Mesenteric fat pad (tissue), 1 donor: ENCODE data around the gene WDR44. TPM values are rescaled to one million over a fixed set of nuclear protein-coding genes. Genes with fewer than 3 reads are reported as not detected.
"Not testable (repeated sequence)": the region's sequence is repeated elsewhere in the genome, so short reads cannot be mapped to it uniquely, and the experiment has no call there.

ENCODE experiments used
- DNase-seq: peaks from one replicate; pipeline ENCODE4 v3.0.0-alpha.2; 2020; ENCODE audit warnings: low spot score
- microRNA-seq: library from miRNA; unstranded; fragments of <30 nt; microRNA quantifications from one replicate; pipeline ENCODE4 v1.2.0, GENCODE V29; 2020; ENCODE audit warnings: borderline number of aligned reads
- total RNA-seq: library from RNA; stranded (reverse); fragmentation: NEBNext Ultra II Directional; extraction: Animal tissue kit (Norgen Biotek cat#: 25700); gene quantifications from one replicate; pipeline ENCODE4 v1.2.1, GENCODE V29; 2021
- donor health status: DM: yes; HTN: yes; CAD: no.

WDR44 gene
- total RNA-seq, 1 donor from 2014 or later, result 15.3 TPM

DNA sequence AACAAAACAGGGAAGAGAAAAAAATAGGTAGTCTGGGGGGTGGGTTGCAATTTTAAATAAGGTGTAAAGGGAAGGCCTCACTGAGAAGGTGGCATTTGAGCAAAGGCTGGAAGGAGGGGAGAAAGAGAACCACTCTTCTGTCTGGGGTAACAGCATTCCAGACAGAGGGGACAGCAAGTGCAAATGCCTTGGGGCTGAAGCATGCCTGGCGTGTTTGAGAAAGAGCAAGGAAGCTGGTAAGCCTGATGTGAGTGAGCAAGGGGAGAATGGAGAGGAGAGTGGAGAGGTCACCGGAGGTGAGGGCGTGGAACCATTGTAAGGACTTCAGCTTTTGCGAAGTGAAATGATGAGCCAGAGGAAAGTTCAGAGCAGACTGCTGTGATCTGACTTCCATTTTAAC lies 130.0 kb downstream of the WDR44 start:
- no peak for DNase-seq

DNA sequence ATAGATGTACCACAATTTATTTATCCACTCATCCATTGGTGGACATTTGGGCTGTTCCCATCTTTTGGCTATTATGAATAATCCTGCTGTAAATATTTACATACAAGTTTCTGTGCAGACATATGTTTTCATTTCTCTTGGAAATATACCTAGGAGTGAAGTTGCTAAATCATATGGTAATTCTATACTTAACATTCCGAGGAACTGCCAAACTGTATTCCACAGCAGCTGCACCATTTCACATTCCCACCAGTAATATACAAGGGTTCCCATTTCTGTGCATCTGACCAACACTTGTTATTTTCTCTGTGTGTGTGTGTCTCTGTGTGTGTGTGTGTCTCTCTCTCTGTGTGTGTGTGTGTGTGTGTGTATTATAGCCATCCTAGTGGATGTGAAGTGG lies 134.3 kb downstream of the WDR44 start:
- DNase-seq, result no peak

DNA sequence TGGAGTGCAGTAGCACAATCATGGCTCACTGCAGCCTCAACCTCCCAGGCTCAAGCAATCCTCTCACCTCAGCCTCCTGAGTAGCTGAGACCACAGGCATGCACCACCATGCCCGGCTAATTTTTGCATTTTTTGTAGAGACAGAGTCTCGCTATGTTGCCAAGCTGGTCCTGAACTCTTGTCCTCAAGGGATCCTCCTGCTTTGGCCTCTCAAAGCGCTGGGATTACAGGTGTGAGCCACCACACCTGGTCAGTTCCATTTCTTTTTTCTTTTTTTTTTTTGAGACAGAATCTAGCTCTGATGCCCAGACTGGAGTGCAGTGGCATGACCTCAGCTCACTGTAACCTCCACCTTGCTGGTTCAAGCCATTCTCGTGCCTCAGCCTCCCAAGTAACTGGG lies 136.5 kb downstream of the WDR44 start:
- not testable (repeated sequence) for DNase-seq

DNA sequence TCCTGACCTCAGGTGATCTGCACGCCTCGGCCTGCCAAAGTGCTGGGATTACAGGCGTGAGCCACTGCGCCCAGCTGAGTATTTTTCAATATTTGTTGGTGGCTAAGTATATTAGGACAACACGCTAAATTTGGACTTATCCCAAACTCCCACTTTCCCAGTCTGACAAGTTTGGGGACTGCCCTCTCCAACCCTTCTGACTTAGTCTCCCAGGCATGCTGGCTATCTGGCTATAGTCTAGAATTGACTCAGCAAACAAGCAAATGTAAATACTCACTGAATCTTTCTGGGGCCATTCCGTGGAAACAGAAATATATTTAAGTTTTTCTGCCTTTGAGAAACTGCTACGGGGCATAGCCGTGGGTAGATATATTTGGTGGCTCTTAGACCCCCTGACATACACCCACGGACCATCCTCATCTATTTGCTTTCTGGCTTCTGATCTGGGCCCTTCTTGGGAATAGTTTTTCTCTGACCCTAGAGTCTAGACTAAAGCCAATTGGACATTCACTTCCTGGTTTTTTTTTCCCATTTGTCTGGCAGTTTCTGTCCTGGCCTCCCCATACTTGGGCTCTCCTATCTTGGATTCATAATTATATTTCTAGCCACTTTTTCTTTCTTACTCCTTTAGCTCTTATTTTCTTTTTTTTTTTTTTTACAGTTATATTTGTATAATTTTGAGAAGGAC lies 138.5 kb downstream of the WDR44 start:
- no peak for DNase-seq

DNA sequence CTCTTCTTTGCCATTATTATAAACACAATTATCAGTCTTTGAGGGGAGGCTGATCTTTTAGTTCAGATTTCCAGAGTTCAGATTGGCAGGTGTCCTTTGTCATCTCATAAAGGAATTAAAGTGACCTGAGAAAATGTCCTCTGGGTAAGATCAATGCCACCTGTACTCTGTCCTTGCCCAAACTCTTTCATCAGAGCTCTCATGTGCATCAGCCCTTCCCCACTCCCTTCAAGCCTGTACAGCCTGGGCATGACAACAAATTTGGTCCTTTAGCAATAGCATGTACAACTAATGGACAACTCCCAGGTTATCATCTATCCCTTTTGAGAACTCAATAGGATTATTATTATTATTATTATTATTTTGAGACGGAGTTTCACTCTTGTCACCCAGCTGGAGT lies 140.8 kb downstream of the WDR44 start:
- not testable (repeated sequence) for DNase-seq

DNA sequence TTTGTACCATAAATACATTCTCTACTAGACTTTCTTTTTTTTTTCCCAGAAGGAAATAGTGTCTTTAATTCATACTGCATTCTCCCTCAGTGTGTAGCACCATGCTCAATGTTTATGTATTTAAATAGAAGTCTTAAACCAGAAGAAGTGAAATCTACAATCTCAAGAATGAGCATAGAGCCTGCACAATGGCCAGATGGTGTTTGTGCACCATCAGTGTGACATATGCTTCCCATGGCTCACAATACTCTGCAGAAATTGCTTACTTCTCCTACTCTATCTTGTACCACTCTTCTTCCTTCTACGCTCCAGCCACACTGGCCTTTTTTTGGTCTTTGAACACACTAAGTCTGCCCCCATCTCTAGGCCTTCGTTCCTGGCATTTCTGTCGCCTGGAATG lies 147.1 kb downstream of the WDR44 start:
- peak; percentile 14 for DNase-seq

DNA sequence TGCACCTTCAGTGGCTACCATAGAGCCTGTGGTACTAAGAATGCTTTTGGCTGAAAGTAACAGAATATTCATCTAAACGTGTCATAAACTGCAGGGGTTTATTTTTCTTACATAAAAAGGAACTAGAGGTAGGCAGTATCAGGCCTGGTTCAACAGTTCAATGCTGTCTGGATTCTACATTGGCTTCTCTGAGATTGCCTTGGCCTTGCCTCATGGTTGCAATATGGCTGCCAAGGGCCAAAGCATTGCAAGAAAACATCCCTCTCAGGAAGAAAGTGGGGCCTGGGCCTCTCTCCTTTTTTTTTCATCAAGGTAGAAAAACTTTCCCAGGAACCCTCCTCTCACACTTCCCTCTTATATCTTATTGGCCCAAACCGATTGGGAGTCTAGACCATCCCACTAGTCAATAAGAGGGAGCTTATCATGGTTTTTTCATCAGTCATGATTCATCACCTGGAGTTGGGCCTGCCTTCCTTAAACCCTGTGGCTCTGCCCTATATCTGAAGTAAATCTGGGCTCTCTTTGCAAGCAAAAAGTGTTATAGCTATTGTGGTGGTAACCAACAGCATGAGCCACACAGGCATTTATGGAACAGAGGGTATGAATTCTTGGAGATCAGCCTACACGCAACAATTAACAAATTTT lies 147.9 kb downstream of the WDR44 start:
- DNase-seq, result no peak

DNA sequence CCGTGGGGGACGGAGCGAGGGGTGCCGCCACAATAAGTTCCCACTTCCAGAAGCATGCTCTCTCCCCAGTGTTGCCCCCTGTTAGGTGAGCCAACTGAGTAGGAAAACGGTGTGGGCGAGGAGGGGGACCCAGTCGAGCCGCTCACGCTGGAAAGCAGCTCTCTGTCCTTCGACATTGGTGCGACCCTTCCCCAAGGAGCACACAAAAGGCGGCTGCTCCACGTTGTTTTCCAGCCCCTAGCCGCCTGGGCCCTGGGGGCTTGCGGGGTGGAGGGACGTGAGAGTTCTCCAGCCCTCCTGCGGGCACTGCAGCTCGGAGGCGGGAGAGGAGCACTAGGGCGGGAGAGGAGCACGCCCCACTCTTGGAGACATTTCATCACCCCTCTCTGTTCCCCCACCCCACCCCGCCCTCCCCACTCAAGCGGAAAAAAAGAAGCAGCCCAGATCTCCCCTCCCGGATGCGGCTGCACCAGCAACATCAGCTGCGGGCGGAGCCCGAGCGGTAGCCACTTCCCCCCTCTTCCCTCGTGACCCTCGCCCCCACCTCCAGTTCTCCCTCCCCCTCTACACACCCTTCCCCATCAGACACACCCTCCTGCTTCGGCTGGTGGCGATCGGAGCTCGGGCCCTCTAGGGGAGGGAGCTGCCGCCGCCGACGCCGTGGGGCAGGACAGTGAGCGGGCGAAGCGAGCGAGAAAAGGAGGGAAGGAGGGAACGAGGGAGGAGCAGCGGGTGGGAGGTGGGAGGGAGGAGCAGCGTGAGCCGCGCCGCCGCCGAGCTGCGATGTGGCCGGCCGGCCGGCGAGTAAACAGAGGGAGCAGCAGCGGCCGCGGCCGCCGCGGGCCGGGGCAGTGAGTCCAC lies 149.4 kb downstream of the WDR44 start, which contains the start of gene DOCK11:
Gene DOCK11 (plus strand): TSS at position 755 of the 861 bp plus-strand sequence. CDS start 157 bp downstream, outside the sequence.
- peak; percentile 91 for DNase-seq

DNA sequence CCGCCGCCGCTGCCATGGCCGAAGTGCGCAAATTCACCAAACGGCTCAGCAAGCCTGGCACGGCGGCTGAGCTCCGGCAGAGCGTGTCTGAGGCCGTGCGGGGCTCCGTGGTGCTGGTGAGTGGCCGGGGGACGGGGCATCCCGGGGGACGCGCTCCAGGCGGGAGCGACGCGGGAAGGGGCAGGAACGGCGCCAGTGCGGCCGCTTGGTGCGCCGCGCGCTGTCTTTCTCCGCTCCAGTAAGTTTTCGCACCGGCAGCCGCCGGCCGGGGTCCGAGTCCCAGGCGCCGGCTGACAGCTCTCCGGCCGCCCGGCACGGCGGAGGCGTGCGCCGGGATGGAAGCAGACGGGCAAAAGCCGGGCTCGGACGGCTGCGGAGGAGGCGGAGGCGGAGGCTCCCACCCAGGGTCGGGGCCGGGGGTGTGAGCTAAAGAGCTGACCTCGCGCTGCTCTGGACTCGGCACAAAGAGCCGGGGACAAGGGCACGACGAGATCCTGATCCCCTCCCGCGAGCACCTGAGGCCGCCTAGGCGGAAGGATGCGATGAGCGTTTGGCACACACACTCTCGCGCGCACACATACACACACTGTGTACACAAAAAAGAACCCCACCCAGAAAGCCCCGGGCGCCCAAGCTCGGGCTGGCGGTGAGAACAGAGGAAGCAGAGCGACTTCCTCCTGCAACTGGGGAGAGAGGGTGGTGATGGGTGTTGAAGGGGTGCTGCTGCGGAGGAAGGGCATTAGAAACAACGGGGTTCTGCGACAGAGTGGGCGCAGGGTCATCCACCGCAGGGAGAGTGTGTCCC lies 150.3 kb downstream of the WDR44 start:
- DNase-seq, result no peak

DNA sequence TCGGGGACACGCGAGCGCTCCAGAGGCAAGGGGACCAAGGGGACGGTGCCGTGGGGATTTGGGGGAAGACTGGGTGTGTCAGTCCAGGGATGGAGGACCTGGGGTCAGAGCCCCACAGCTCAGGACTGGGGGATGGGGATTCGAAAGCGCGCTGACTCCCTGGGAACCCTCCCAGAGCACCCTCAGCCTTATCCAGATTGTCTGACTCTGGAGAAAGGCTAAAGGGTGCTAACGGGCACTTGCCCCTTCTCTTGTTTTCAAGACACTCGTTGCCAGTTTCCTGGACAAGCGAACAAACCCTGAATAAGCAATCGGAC lies 150.8 kb downstream of the WDR44 start:
- DNase-seq, result no peak

DNA sequence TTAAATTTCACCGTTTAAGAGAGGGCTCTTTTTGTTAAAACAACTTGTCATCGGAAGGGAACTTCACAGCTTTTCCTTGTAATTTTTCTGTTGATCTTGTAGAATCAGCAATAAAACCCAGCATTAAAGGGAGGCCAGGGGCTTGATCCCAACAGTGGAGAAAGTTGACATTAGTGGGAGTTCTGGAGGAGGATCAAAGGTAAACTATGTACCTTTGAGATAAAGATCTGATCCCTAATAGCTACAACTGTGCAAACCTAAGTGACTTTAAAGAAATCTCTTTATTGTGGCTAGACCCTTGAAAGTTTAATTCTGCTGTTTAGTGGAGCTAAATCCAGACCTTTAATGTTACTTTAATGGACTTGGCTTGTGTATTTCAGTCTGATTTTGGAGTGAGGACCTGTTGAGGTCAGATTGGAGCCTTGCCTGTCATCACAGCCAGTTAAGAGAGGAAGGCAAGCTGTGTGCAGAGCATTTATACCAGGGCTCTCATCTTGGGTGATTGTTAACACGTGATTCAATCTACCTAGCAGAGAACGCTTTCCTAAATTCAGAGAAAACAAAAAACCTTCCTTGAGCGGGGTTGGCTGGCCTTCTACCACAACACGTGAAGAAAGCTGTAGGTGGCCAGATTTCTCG lies 151.4 kb downstream of the WDR44 start:
- DNase-seq, result no peak

DNA sequence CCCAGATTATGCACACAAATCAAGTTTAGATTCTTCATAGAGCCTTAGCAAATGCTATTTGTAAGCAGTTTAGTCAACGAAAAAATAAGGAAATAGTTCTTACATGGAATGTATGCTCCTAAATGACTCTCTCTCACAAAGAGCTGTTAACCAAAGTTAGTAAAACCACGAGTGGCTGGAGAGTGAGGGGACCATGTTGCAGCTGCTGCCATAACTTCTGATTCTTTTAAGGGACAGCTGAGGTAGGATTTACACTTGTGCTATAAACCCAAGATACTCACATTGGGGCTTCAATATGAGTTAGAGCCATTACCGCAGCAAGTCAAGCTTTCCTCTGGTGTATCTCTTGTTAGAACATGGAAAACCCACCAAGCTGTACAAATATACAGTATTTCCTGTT lies 152.4 kb downstream of the WDR44 start:
- DNase-seq, result no peak

DNA sequence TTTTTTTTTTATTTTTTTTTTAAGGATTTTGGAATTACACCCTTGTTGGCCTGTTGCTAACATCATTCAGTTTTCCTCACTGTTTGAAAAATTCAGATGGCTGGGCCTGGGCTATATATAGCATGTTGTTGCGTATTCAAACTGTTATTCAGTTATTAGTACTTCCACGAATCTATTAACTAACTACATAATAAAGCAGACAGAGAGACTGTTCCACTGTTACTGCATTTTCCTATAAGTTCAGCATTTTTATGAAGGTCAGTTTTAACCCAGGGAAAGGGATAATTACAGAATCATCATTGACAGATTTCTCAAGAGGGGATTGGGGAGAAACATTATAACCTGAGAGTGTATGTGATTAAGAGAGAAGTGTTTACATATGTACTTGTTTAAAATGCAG lies 152.8 kb downstream of the WDR44 start:
- no peak for DNase-seq

DNA sequence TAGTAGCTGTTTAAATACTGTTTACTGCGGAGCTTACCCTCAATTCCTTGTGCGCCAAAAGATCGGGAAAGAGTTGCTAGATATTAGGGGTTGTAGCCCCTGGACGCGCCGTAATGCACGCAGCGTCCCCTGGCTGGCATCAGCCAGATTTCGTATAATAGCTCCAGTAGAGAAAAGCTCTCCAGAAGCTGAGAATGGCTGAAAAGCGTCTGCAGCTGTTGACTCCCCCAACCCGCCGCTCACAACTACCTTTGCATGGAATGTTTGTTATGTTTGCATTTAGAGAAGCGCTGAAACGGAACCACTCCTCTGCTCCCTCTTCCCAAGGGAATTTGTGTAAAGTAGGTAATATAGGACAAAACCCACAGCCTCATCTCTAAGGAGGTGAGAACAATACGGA lies 153.4 kb downstream of the WDR44 start:
- no peak for DNase-seq

Small RNAs within 50 kb of the gene (microRNA-seq; reads per million reads assigned to microRNA genes)
- 69.0 reads per million, percentile 40 among the genes with 10 or more reads in this experiment for gene MIR1277

Other genes with a start within 250 kb of the WDR44 start
- gene KLHL13, start 229.3 kb upstream of the WDR44 start, total RNA-seq, result 2.5 TPM
- gene DOCK11, start 149.7 kb downstream of the WDR44 start, total RNA-seq, result 117 TPM